NB4 (cell line): ENCODE results near the gene COPB2.

Source experiments
- CTCF ChIP-seq: IDR thresholded peaks from one replicate; pipeline ENCODE4 v1.5.1; 2012; ENCODE audit warnings: low read depth, low read length
- MAX ChIP-seq: IDR thresholded peaks from 2 replicates; pipeline ENCODE4 v1.6.1; 2011; ENCODE audit warnings: low read depth, low read length
- POLR2A ChIP-seq: IDR thresholded peaks from 2 replicates; pipeline ENCODE4 v1.6.1; 2011; ENCODE audit warnings: mild to moderate bottlenecking; ENCODE audit not compliant: insufficient read length; ENCODE audit errors: extremely low read depth

- TF ChIP-seq CTCF: no peak
- TF ChIP-seq POLR2A: no peak
- TF ChIP-seq MAX: no peak
Observed at GRCh38 chr3:139327231-139327630, 62.2 kb downstream of the COPB2 start.
